K562 (cell line): ENCODE measurements around the gene IFFO2. TPM values are rescaled to one million over a fixed set of nuclear protein-coding genes. Genes with fewer than 3 reads are reported as not detected.

Experiments used
- CHD4 ChIP-seq: fragments of 200-600 bp; sonication (generic); IDR thresholded peaks from 3 replicates; pipeline ENCODE4 v1.6.1; 2012; ENCODE audit warnings: low read depth, mild to moderate bottlenecking, mixed read lengths, low read length, inconsistent platforms; ENCODE audit not compliant: insufficient read depth, insufficient replicate concordance, poor library complexity, severe bottlenecking
- KLF13 ChIP-seq: fragments of 450-650 bp; IDR thresholded peaks from 2 replicates; pipeline ENCODE4 v1.6.1; 2016; ENCODE audit warnings: missing genetic modification characterization, low read depth, mild to moderate bottlenecking, missing compliant biosample characterization, moderate library complexity, borderline replicate concordance
- KLF16 ChIP-seq: IDR thresholded peaks from 2 replicates; pipeline ENCODE4 v1.6.1; 2016; ENCODE audit warnings: antibody characterized with exemption
- MCM3 ChIP-seq: fragments of 450-650 bp; IDR thresholded peaks from 2 replicates; pipeline ENCODE4 v1.6.1; 2016
- MEF2A ChIP-seq: IDR thresholded peaks from 2 replicates; pipeline ENCODE4 v1.6.1; 2011; ENCODE audit warnings: low read depth, mild to moderate bottlenecking, low read length, moderate library complexity; ENCODE audit not compliant: control insufficient read depth
- NFE2 ChIP-seq: IDR thresholded peaks from 2 replicates; pipeline ENCODE4 v1.6.1; 2014; ENCODE audit warnings: antibody characterized with exemption, low read depth
- NFRKB ChIP-seq: fragments of 450-650 bp; IDR thresholded peaks from 2 replicates; pipeline ENCODE4 v1.6.1; 2016; ENCODE audit warnings: low read depth
- RFX7 ChIP-seq: fragments of 250-450 bp; sonication (Bioruptor Pico); IDR thresholded peaks from 2 replicates; pipeline ENCODE4 v1.5.1; 2021; ENCODE audit warnings: mild to moderate bottlenecking
- ZNF174 ChIP-seq: fragments of 250-450 bp; sonication (Bioruptor Pico); IDR thresholded peaks from 2 replicates; pipeline ENCODE4 v1.4.0; 2020; ENCODE audit warnings: mild to moderate bottlenecking
- polyA plus RNA-seq, 8 experiments: library from polyadenylated mRNA; depleted of rRNA in 4 of 8; stranded (reverse) in 5 of 8; unstranded in 3 of 8; fragments of >200 nt; fragmentation: Nextera tagmentation in 2 of 8; fragmentation: Illumina TruSeq in 1 of 8; extraction: Ambion mirVana in 2 of 8; extraction: Trizol in 1 of 8; gene quantifications; 2 replicates each; pipeline versions ENCODE4 v1.2.1 to v1.2.3, GENCODE V29; 2011 to 2014; ENCODE audit warnings: inconsistent platforms in 1 of 8, missing spikeins in 1 of 8
- total RNA-seq, 7 experiments: library from RNA; depleted of rRNA in 6 of 7; stranded (reverse); fragments of >200 nt in 6 of 7; fragmentation: Illumina TruSeq in 2 of 7; extraction: Trizol in 2 of 7; gene quantifications; 2 replicates each; pipeline versions ENCODE4 v1.2.1 to v1.2.3, GENCODE V29; 2011 to 2021; ENCODE audit warnings: low replicate concordance in 1 of 7
- TF ChIP-seq, protein P1 (sequence below): fragments of 200-800 bp; sonication (Bioruptor generic); IDR thresholded peaks from 2 replicates; pipeline ENCODE4 v1.6.1; 2016; ENCODE audit warnings: missing genetic modification characterization, missing compliant biosample characterization
- TF ChIP-seq, protein P2 (sequence below), 2 experiments: fragments of 450-650 bp; IDR thresholded peaks; 2 replicates each; pipeline ENCODE4 v1.6.1; 2016
- TF ChIP-seq, protein P3 (sequence below): sonication (generic); formaldehyde crosslinking; IDR thresholded peaks from 2 replicates; pipeline ENCODE4 v1.8.0; 2022; ENCODE audit warnings: mild to moderate bottlenecking, missing genetic modification reagents

The IFFO2 gene
- total and polyA plus RNA-seq, 9 of the 15 experiments (the other 6 are each of a cell fraction or from before 2014, with no cell fraction given) = 0.15 to 1.0 (median 0.44) TPM; not detected in 2

DNA sequence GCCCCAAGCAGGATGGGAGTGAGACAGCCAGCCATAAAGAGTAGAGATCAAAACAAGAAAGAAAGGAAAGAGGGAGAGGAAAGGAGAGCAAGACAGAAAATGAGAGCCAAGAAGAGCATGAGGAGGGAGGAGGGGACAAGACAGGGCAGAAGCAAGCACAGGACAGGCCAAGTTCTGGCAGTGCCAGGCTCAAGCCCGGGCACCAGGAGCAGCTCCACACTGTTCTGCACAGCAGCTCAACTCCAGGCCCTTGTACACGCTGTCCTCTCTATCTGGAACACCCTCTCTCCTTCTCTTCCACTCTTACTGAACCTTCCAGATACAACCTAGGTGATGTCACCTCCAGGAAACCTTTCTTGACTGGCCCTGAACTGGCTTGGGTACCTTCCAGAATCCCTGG is 11.7 kb downstream of the IFFO2 start (continued):
- TF ChIP-seq, protein P1, sequence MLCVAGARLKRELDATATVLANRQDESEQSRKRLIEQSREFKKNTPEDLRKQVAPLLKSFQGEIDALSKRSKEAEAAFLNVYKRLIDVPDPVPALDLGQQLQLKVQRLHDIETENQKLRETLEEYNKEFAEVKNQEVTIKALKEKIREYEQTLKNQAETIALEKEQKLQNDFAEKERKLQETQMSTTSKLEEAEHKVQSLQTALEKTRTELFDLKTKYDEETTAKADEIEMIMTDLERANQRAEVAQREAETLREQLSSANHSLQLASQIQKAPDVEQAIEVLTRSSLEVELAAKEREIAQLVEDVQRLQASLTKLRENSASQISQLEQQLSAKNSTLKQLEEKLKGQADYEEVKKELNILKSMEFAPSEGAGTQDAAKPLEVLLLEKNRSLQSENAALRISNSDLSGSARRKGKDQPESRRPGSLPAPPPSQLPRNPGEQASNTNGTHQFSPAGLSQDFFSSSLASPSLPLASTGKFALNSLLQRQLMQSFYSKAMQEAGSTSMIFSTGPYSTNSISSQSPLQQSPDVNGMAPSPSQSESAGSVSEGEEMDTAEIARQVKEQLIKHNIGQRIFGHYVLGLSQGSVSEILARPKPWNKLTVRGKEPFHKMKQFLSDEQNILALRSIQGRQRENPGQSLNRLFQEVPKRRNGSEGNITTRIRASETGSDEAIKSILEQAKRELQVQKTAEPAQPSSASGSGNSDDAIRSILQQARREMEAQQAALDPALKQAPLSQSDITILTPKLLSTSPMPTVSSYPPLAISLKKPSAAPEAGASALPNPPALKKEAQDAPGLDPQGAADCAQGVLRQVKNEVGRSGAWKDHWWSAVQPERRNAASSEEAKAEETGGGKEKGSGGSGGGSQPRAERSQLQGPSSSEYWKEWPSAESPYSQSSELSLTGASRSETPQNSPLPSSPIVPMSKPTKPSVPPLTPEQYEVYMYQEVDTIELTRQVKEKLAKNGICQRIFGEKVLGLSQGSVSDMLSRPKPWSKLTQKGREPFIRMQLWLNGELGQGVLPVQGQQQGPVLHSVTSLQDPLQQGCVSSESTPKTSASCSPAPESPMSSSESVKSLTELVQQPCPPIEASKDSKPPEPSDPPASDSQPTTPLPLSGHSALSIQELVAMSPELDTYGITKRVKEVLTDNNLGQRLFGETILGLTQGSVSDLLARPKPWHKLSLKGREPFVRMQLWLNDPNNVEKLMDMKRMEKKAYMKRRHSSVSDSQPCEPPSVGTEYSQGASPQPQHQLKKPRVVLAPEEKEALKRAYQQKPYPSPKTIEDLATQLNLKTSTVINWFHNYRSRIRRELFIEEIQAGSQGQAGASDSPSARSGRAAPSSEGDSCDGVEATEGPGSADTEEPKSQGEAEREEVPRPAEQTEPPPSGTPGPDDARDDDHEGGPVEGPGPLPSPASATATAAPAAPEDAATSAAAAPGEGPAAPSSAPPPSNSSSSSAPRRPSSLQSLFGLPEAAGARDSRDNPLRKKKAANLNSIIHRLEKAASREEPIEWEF (CRISPR knock-in tag) = no peak
- TF ChIP-seq, protein P2, sequence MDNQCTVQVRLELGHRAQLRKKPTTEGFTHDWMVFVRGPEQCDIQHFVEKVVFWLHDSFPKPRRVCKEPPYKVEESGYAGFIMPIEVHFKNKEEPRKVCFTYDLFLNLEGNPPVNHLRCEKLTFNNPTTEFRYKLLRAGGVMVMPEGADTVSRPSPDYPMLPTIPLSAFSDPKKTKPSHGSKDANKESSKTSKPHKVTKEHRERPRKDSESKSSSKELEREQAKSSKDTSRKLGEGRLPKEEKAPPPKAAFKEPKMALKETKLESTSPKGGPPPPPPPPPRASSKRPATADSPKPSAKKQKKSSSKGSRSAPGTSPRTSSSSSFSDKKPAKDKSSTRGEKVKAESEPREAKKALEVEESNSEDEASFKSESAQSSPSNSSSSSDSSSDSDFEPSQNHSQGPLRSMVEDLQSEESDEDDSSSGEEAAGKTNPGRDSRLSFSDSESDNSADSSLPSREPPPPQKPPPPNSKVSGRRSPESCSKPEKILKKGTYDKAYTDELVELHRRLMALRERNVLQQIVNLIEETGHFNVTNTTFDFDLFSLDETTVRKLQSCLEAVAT (IDR thresholded peaks at IDR 0.05) = no peak
- TF ChIP-seq MEF2A (no peak), ZNF174 (CRISPR knock-in tag) (no peak), CHD4 (no peak), KLF16 (no peak), NFE2 (no peak), MCM3 (no peak), KLF13 (no peak), RFX7 (CRISPR knock-in tag) (no peak), NFRKB (no peak)
- TF ChIP-seq, protein P3, sequence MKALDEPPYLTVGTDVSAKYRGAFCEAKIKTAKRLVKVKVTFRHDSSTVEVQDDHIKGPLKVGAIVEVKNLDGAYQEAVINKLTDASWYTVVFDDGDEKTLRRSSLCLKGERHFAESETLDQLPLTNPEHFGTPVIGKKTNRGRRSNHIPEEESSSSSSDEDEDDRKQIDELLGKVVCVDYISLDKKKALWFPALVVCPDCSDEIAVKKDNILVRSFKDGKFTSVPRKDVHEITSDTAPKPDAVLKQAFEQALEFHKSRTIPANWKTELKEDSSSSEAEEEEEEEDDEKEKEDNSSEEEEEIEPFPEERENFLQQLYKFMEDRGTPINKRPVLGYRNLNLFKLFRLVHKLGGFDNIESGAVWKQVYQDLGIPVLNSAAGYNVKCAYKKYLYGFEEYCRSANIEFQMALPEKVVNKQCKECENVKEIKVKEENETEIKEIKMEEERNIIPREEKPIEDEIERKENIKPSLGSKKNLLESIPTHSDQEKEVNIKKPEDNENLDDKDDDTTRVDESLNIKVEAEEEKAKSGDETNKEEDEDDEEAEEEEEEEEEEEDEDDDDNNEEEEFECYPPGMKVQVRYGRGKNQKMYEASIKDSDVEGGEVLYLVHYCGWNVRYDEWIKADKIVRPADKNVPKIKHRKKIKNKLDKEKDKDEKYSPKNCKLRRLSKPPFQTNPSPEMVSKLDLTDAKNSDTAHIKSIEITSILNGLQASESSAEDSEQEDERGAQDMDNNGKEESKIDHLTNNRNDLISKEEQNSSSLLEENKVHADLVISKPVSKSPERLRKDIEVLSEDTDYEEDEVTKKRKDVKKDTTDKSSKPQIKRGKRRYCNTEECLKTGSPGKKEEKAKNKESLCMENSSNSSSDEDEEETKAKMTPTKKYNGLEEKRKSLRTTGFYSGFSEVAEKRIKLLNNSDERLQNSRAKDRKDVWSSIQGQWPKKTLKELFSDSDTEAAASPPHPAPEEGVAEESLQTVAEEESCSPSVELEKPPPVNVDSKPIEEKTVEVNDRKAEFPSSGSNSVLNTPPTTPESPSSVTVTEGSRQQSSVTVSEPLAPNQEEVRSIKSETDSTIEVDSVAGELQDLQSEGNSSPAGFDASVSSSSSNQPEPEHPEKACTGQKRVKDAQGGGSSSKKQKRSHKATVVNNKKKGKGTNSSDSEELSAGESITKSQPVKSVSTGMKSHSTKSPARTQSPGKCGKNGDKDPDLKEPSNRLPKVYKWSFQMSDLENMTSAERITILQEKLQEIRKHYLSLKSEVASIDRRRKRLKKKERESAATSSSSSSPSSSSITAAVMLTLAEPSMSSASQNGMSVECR (CRISPR knock-in tag) = no peak
